Testis (tissue), 3 donors: ENCODE data around the gene SASS6. TPM values are rescaled to one million over a fixed set of nuclear protein-coding genes. Genes with fewer than 3 reads are reported as not detected.

Experiments
- DNase-seq: peaks from one replicate; pipeline ENCODE4 v3.0.0-alpha.2; 2019
- H3K27ac ChIP-seq, 2 donors: fragments of 200-600 bp; sonication (generic); one replicate each; pipeline ENCODE4 v1.5.1; 2019
- H3K27me3 ChIP-seq: fragments of 200-600 bp; sonication (generic); one replicate; pipeline ENCODE4 v1.5.1; 2019
- H3K36me3 ChIP-seq: fragments of 200-600 bp; sonication (generic); one replicate; pipeline ENCODE4 v1.5.1; 2017; ENCODE audit warnings: low read depth; ENCODE audit errors: missing control alignments
- H3K4me1 ChIP-seq: fragments of 200-600 bp; sonication (generic); one replicate; pipeline ENCODE4 v1.5.1; 2019
- H3K4me3 ChIP-seq, 2 donors: fragments of 200-600 bp; sonication (generic); one replicate each; pipeline ENCODE4 v1.5.1; 2017 to 2019
- H3K9me3 ChIP-seq: fragments of 200-600 bp; sonication (generic); one replicate; pipeline ENCODE4 v1.5.1; 2017
- POLR2A ChIP-seq: fragments of 450-650 bp; IDR thresholded peaks from one replicate; pipeline ENCODE4 v1.6.1; 2017; ENCODE audit warnings: antibody characterized with exemption, mild to moderate bottlenecking, moderate library complexity
- WGBS, 2 donors: methylation state at CpG; one replicate each; pipeline ENCODE4 v1.1.5; 2018; 5-methylcytosine and 5-hydroxymethylcytosine counted together
- intact Hi-C: fragments of 100-400 bp; cut with DNase I; formaldehyde crosslinking; loops from one replicate; pipeline ENCODE4 v1.15.1; 2023; ENCODE audit warnings: low total_unique reads
- polyA plus RNA-seq: library from polyadenylated mRNA; stranded (reverse); fragments of 350-450 nt; fragmentation: Illumina TruSeq; extraction: RNeasy Lipid Tissue Mini Kit (QIAGEN cat#74804); gene quantifications from one replicate; pipeline ENCODE4 v1.2.3, GENCODE V29; 2014; ENCODE audit warnings: low read depth, low replicate concordance; ENCODE audit not compliant: insufficient read depth
- total RNA-seq, 2 donors: library from RNA; depleted of rRNA; stranded (reverse); fragments of >200 nt; gene quantifications; one replicate each; pipeline ENCODE4 v1.2.3, GENCODE V29; 2016
- TF ChIP-seq, protein P1 (sequence below), 3 experiments: fragments of 450-650 bp in 2 of 3; fragments of 200-600 bp in 1 of 3; sonication (generic) in 1 of 3; IDR thresholded peaks; one replicate each; pipeline ENCODE4 v1.5.1; 2016 to 2019; ENCODE audit warnings: antibody characterized with exemption in 3 of 3, mild to moderate bottlenecking in 2 of 3, moderate library complexity in 1 of 3

SASS6 gene
- total and polyA plus RNA-seq, 3 donors from 2014 or later = 5.4 to 13.4 (median 9.5) TPM

DNA sequence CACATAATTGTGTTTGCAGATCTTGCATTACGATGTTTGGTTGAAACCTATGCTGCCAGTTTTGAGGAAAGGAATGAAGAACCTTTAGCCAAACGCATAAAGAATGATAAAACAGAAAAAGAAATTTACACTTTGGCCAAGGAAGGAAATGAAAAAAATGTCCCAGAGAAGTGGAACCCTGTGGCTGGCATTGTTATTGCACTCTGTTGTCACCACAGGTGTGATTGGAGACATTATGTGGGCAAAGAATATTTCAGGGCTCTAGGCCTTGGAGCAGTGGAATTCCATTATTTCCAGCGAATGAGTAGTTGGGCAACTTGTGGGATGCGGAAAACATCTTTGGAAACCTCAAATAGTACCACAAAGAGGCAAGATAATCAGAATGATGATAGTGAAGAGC is 15.1 kb upstream of the SASS6 start:
- no peak for TF ChIP-seq POLR2A
- TF ChIP-seq, protein P1, sequence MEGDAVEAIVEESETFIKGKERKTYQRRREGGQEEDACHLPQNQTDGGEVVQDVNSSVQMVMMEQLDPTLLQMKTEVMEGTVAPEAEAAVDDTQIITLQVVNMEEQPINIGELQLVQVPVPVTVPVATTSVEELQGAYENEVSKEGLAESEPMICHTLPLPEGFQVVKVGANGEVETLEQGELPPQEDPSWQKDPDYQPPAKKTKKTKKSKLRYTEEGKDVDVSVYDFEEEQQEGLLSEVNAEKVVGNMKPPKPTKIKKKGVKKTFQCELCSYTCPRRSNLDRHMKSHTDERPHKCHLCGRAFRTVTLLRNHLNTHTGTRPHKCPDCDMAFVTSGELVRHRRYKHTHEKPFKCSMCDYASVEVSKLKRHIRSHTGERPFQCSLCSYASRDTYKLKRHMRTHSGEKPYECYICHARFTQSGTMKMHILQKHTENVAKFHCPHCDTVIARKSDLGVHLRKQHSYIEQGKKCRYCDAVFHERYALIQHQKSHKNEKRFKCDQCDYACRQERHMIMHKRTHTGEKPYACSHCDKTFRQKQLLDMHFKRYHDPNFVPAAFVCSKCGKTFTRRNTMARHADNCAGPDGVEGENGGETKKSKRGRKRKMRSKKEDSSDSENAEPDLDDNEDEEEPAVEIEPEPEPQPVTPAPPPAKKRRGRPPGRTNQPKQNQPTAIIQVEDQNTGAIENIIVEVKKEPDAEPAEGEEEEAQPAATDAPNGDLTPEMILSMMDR (IDR thresholded peaks at IDR 0.05) = no peak
- Histone ChIP-seq H3K4me3 (no peak overlapping the region), H3K27me3 (no peaks in the 10 kb centered on the region), H3K36me3 (no peaks in the 10 kb centered on the region), H3K9me3 (no peaks in the 10 kb centered on the region), H3K27ac (no peak overlapping the region), H3K4me1 (no peaks in the 10 kb centered on the region)
- 89 to 93% methylated on average over 4 of the region's 4 CpGs for WGBS, 2 donors
- DNase-seq = no peak
- intact Hi-C loops = no loop called here

DNA sequence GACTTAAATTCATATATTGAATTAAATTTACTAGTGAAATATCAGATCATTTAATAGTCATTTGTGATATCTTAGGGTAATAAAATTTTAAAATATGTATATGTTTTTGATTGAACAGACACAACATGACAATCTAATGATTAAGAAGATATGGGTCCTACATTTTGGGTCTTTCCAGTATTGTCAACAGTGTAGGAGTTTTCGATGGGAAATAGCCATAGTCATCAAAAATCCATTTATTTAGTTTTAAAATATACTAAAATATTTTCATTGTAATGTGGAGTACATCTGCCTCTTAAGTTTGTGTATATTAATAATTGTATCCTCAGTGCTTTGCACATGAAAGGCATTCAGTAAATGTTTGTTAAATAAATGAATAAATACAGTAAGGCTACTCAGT is 14.2 kb upstream of the SASS6 start:
- TF ChIP-seq, protein P1 (IDR thresholded peaks at IDR 0.05) = no peak
- TF ChIP-seq POLR2A = no peak

DNA sequence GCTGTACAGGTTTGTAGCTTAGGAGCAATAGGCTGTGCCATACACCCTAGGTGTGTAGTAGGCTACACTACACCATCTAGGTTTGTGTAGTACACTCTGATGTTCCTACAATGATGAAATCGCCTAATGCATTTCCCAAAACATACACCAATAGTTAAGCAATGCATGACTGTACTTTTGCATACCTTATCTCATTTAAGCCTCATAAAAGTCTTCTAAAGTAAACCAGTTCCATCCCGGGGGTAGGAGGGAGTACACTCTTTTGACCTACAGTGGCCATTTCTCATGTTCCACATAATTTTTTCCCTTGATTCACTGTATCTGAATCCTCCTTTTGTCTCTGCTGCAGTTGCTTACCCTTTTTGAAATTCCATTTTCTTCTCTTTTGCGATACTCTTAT is 12.4 kb upstream of the SASS6 start:
- 88 to 90% methylated on average over 3 of the region's 3 CpGs for WGBS, 2 donors
- no peak for TF ChIP-seq POLR2A
- TF ChIP-seq, protein P1 (IDR thresholded peaks at IDR 0.05) = no peak
- intact Hi-C loops = no loop called here
- H3K36me3 ChIP-seq = no peaks in the 10 kb centered on the region
- H3K4me3 ChIP-seq = no peak overlapping the region
- H3K27me3 ChIP-seq = no peaks in the 10 kb centered on the region
- no peak overlapping the region for H3K27ac ChIP-seq
- DNase-seq = no peak
- no peaks in the 10 kb centered on the region for H3K9me3 ChIP-seq
- H3K4me1 ChIP-seq = no peaks in the 10 kb centered on the region

More for the DNA sequence above, 14.2 kb upstream of the SASS6 start:
- intact Hi-C loops = no loop called here
- Histone ChIP-seq H3K27me3 (no peaks in the 10 kb centered on the region), H3K4me1 (no peaks in the 10 kb centered on the region), H3K4me3 (no peak overlapping the region), H3K27ac (no peak overlapping the region), H3K9me3 (no peaks in the 10 kb centered on the region), H3K36me3 (no peaks in the 10 kb centered on the region)
- 96 to 97% methylated on average over 1 of the region's 1 CpG for WGBS, 2 donors
- no peak for DNase-seq

DNA sequence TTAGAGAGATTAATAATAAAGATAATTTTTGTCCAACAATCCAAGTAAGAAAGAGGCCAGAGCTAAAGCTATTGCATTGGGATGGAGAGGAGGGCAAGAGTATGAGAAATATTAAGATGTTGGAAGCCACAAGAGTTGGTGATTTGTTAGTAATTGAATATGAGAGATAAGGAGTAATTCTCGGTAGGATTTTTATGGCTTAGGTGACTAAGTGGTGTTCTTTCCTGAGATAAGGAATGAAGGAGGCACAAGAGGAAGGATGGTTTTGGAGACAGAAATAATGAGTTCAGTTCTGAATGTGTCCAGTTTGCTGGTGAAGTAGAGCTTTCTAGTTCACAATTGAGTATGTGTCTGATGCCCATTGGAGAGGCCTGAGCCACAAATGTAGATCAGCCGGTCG is 9.6 kb upstream of the SASS6 start:
- intact Hi-C loops = no loop called here
- Histone ChIP-seq H3K27ac (no peak overlapping the region), H3K9me3 (no peaks in the 10 kb centered on the region), H3K27me3 (no peaks in the 10 kb centered on the region), H3K36me3 (no peaks in the 10 kb centered on the region), H3K4me1 (no peaks in the 10 kb centered on the region), H3K4me3 (no peak overlapping the region)
- no peak for DNase-seq
- 82 to 84% methylated on average over 3 of the region's 3 CpGs for WGBS, 2 donors
- no peak for TF ChIP-seq POLR2A
- TF ChIP-seq, protein P1 (IDR thresholded peaks at IDR 0.05) = no peak

DNA sequence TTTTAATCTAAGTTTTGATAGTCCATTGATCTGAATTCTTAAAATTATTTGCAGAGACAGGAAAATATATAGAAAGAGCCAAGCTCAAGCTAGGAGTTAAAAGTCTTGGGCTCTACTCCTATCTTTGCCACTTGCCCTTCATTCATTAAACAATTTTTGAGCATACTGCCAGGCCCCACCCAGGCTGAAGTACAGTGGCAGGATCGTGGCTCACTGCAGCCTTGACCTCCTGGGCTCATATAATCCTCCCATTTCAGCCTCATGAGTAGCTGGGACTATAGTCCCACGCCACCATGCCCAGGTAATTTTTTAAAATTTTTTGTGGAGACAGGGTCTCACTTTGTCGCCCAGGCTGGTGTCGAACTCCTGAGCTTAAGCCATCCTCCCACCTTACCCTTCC is 8.5 kb upstream of the SASS6 start:
- DNase-seq = no peak
- TF ChIP-seq, protein P1 (IDR thresholded peaks at IDR 0.05) = no peak
- TF ChIP-seq POLR2A = no peak
- H3K4me1 ChIP-seq = no peaks in the 10 kb centered on the region
- H3K9me3 ChIP-seq = no peaks in the 10 kb centered on the region
- no peaks in the 10 kb centered on the region for H3K27me3 ChIP-seq
- no peaks in the 10 kb centered on the region for H3K36me3 ChIP-seq
- intact Hi-C loops = no loop called here
- no peak overlapping the region for H3K4me3 ChIP-seq
- 85% methylated on average over 4 of the region's 4 CpGs for WGBS, 2 donors
- no peak overlapping the region for H3K27ac ChIP-seq
